ENCODE measurements around the gene MCF2L.

MCF2L gene

GRCh38 chr13:113015826-113016525 lies 47.0 kb downstream of the MCF2L start:
- no peak for DNase-seq (ENCODE audit: insufficient read length)
- FAIRE-seq = no peak
- TF ChIP-seq POLR2A (IDR thresholded peaks at IDR 0.05; ENCODE audit: low read depth, low read length) (no peak), POLR2AphosphoS5 (IDR thresholded peaks at IDR 0.05; ENCODE audit: low read depth, low read length) (no peak), TAF1 (IDR thresholded peaks at IDR 0.05; ENCODE audit: borderline replicate concordance, low read depth, low read length) (no peak)

DNA sequence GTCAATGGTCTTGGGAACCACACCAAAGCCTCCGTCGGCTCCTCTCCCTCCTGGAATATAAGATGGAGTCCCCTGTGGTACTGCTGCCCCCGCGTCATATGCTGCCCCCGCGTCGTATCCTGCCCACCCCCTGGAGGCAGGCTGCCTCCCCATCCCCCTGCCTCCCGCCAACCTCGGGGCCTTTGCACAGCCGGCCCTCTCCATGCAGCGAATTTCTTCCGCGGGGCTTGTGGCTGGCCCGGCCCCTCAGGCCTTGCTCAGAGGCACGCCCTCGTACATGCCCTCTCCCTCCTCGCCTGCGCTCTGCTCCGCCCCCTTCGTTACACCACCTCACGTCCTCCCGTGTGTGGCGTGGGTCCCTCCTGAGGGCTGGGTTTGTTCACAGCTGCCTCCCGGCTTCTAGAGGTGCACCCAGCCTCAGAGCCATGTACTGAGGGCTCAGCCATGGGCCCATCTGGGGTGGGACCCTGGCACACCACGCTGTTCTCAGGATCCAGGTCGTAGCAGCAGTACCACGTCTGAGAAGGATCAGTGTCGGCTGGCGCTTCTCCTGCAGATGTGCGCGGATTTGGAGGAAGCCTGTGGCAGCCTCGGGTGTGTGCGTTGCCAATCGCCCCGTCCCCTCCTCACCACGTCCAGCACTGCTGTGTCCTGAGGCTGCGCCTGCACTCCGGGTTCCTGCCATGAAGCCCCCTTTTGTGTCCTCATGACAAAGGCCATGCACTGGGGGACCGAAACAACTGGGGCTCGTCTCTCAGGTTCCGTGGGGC lies 47.7 kb downstream of the MCF2L start:
- DNase-seq (ENCODE audit: insufficient read length) (no peak), FAIRE-seq (no peak)
- no peak for TF ChIP-seq TAF1 (IDR thresholded peaks at IDR 0.05; ENCODE audit: borderline replicate concordance, low read depth, low read length)
- no peak for TF ChIP-seq POLR2A (IDR thresholded peaks at IDR 0.05; ENCODE audit: low read depth, low read length)
- no peak for TF ChIP-seq POLR2AphosphoS5 (IDR thresholded peaks at IDR 0.05; ENCODE audit: low read depth, low read length)

DNA sequence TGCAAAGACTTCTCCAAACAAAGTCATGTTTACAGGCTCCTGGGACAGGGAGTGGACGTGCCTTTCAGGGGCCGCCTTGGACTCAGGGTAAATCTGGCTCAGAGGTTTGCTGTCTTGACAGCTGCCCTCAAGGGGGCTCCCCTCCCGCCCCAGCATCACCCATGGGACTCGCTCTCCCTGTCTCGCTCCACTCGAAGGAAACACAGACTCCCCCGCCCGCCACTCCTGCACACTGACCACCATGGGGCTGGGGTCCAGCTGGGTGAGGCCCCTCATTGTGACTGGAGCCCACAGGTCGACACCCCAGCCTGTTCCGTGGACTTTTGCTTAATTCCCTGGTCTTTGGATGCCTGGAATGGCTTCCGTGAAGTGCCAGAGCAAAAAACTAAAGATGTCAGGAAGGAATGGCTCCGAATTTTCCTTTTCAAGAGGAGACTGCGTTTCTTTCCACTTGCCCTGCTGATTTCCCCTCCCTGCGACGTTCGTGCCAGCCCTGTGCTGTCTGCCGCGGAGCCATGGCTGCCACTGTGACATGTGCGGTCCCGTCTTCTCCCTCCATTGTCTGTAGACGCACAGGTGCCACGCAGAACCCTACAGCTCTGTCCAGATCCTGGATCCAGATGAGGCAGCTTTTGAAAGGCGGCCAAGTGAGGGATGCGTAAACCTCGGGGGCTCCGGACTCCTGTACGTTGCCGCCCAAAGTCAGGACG lies 48.6 kb downstream of the MCF2L start:
- TF ChIP-seq TAF1 (IDR thresholded peaks at IDR 0.05; ENCODE audit: borderline replicate concordance, low read depth, low read length) (no peak), POLR2A (IDR thresholded peaks at IDR 0.05; ENCODE audit: low read depth, low read length) (no peak), POLR2AphosphoS5 (IDR thresholded peaks at IDR 0.05; ENCODE audit: low read depth, low read length) (no peak)
- FAIRE-seq (no peak), DNase-seq (ENCODE audit: insufficient read length) (no peak)

DNA sequence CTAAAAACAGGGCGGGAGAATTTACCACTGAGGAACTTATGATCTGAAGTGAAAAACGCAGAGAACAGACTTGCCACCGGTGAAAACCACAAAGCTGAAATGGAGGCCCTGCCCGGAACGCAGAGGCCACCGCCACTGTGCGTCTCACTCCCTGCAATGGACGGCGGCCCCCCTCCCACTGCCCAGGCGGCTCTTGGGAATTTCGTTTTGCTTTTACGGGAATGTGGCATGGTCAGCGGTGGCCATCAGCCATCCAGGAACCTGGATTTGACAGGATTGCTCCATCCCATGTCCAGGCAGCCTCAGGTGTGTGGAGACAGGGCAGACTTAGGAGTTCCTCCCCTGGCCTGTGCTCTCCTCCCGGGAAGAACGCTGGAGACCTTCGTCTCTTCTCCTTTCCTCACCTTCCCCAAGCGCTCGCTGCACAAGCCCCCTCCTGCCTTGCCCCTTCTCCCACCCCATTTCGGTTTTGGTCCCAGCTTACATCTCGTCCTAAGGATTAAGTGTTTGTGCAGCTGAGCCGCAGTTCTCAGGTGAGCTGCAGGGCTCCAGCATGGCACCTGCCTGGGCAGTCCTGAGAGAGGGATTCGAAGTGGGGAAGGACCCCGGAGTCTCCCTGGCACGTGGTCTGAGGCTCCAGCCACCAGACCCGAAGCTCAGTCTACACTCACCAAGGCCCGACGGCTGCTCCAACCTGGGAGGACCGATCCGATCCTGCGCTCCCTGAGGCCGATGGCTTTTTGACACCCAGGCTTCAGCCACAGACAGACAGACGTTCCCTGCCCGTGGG lies 49.9 kb downstream of the MCF2L start:
- TF ChIP-seq POLR2A (IDR thresholded peaks at IDR 0.05; ENCODE audit: low read depth, low read length) (no peak), TAF1 (IDR thresholded peaks at IDR 0.05; ENCODE audit: borderline replicate concordance, low read depth, low read length) (no peak), POLR2AphosphoS5 (IDR thresholded peaks at IDR 0.05; ENCODE audit: low read depth, low read length) (no peak)
- FAIRE-seq (no peak), DNase-seq (ENCODE audit: insufficient read length) (no peak)

DNA sequence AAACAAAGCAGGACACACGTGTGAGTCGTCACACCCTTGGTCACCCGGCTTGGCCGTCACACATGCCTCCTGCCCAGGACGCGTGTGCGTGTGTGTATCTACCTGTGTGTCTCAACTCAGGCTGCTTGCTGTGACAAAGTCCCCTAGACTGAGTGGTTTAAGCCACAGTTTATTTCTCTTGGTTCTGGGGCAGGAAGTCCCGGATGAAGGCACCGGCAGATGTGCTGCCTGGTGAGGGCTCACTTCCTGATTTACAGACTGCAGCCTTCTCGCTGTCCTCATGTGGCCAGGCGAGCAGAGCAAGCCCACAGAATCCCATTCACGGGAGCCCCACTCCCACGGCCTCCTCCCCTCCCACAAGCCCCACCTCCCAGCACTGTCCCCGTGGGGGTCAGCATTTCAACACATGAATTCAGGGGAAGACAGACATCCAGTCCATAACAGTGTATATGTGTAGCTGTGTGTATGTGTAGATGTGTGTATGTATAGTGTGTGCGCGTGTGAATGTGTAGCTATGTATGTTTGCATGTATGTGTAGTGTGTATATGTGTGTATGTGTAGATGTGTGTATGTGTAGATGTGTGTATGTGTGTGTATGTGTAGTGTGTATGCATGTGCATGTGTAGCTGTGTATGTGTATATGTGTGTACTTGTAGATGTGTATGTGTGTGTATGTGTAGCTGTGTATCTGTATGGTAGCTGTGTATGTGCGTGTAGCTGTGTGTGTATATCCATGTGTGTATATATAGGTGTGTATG lies 51.5 kb downstream of the MCF2L start:
- no peak for DNase-seq (ENCODE audit: insufficient read length)
- no peak for FAIRE-seq
- no peak for TF ChIP-seq TAF1 (IDR thresholded peaks at IDR 0.05; ENCODE audit: borderline replicate concordance, low read depth, low read length)

DNA sequence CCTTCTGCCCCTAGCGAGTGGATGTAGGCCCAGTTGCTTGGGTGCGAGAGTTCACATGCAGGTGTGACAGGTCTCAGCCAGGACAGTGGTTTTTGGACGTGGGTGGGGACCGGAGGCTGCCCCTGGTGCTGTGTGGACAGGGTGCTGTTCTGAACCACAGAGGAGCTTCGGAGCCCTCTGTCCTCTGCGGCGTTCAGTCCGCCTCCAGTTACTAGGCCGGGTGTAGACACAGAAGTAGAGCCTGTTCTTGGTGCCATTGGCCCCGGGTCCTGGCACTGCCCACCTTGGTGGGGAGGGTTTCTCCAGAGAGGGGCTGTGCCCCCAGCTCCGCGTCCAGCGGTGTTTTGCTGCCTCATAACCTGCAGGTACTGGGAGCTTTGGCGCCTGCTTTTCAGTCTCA lies 52.4 kb downstream of the MCF2L start:
- TF ChIP-seq POLR2A (IDR thresholded peaks at IDR 0.05; ENCODE audit: low read depth, low read length) (no peak), TAF1 (IDR thresholded peaks at IDR 0.05; ENCODE audit: borderline replicate concordance, low read depth, low read length) (no peak), POLR2AphosphoS5 (IDR thresholded peaks at IDR 0.05; ENCODE audit: low read depth, low read length) (no peak)
- no peak for DNase-seq (ENCODE audit: insufficient read length)
- no peak for FAIRE-seq

DNA sequence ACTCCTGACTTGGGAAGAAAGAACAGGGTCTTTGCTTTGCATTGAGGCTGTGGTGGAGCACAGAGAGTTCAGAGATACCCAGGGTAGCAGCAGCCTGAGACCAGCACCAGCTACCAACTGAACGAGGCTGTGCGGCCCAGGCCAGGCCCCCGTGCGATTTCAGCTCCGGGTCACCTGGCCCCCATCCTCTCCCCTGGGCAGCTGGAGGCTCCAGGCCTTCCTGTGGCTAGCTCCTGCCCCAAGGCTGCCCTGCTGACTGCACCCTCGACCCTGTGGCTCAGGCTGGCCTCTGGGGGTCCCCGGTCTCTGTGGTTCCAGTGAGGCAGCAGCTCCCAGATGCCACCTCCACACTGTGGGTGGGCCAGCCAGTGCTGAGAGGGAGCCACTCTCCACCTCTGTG lies 52.8 kb downstream of the MCF2L start:
- no peak for DNase-seq (ENCODE audit: insufficient read length)
- FAIRE-seq = no peak
- no peak for TF ChIP-seq TAF1 (IDR thresholded peaks at IDR 0.05; ENCODE audit: borderline replicate concordance, low read depth, low read length)

DNA sequence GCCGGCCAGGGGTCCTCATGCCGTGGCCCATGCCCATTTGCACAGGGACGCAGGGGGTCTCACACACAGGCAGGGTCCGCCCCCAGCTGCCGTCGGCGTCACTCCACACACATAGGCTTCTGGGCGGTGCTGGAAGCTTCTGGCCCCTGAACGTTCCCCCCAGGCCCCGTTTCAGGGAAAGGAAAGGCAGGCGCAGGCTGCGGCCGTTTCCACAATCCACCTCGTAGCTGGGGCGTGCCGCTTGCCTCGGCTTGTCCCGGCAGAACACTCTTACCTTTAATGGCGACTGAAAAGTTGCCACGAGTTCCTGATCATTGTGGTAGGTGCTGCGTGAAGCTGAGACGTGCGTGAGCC lies 53.4 kb downstream of the MCF2L start:
- no peak for TF ChIP-seq POLR2AphosphoS5 (IDR thresholded peaks at IDR 0.05; ENCODE audit: low read depth, low read length)
- no peak for TF ChIP-seq TAF1 (IDR thresholded peaks at IDR 0.05; ENCODE audit: borderline replicate concordance, low read depth, low read length)
- no peak for TF ChIP-seq POLR2A (IDR thresholded peaks at IDR 0.05; ENCODE audit: low read depth, low read length)
- FAIRE-seq (no peak), DNase-seq (ENCODE audit: insufficient read length) (no peak)

GRCh38 chr13:113022745-113023574 lies 53.9 kb downstream of the MCF2L start:
- TF ChIP-seq POLR2A (IDR thresholded peaks at IDR 0.05; ENCODE audit: low read depth, low read length) (no peak), POLR2AphosphoS5 (IDR thresholded peaks at IDR 0.05; ENCODE audit: low read depth, low read length) (no peak), TAF1 (IDR thresholded peaks at IDR 0.05; ENCODE audit: borderline replicate concordance, low read depth, low read length) (no peak)
- FAIRE-seq = no peak
- DNase-seq (ENCODE audit: insufficient read length) = no peak
